CD4-positive, alpha-beta T cell treated with Interleukin-6 at 100 ng/mL for 8 hours (primary cell): ENCODE measurements around the gene SBF1.
A peak's percentile ranks its signal among the peaks of the same experiment; 100 is the strongest.
"Not testable (repeated sequence)": the region's sequence is repeated elsewhere in the genome, so short reads cannot be mapped to it uniquely, and the experiment has no call there.

Source experiments
- DNase-seq: peaks from one replicate; pipeline ENCODE4 v3.0.0-alpha.2; 2020; ENCODE audit warnings: mixed read lengths, low spot score

The SBF1 gene

GRCh38 chr22:50474710-50475651 is at the start of gene SBF1:
TSS of gene SBF1 (minus strand) at chr22:50475035. CDS start at chr22:50474840, 195 bp downstream.
- DNase-seq: peak; percentile 87

DNA sequence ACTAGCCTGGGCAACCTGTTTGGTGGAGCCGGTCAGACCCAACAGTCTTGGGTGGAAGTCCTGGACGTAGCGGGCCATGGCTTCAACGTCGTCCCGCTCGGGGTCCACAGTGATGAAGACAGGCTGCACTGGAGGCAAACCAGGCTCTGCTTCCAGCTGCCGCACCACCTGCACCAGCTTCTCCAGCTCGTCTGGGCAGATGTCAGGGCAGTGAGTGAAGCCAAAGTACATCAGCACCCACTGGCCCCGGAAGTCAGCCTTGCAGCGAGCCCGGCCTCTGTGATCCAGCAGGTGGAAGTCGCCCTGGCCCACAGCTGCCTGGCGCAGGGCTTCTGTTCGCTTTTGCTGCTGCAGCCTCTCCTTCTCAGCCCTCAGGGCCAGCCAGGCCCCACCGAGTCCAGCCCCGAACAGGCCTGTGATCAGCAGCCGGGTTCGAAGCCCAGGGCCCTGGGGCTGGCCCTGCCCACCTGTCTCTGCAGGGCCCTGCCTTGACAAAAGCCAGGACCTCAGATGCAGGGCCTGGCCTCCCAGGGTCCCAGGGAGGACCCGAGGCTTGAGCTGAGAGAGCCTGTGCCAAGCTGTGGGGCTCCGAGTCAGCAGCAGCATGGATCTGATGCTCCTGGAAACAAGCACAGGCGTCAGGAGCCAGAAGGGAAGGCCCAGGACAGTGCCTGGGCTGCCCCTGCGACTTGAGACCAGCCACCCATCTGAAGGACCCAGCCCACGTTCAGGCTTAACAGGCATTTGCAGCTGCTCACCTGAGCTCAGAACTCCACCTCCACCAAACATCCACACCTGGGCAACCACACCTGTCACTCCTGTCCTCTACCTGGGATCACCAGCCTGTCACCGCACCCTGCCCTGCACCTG is 49.2 kb upstream of the SBF1 start:
- no peak for DNase-seq

GRCh38 chr22:50523458-50523805 is 48.6 kb upstream of the SBF1 start:
- DNase-seq: no peak

DNA sequence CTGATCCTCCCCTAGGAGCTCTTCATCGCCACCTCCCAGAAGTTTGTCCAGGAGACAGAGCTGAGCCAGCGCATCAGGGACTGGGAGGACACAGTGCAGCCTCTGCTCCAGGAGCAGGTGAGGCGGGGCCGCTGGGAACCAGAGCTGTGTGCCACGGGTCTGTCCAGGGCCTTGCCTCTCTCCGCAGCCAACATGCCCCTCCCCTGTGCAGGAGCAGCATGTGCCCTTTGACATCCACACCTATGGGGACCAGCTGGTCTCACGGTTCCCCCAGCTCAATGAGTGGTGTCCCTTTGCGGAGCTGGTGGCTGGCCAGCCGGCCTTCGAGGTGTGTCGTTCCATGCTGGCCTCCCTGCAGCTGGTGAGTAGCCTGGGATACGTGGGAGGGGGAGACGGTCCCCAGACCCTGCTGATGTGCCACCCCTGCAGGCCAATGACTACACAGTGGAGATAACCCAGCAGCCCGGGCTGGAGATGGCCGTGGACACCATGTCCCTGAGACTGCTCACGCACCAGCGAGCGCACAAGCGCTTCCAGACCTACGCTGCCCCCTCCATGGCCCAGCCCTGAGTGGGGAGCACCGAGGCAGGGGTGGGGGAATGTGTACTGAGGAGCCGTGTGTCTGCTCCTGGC is 48.1 kb upstream of the SBF1 start:
- DNase-seq: no peak

DNA sequence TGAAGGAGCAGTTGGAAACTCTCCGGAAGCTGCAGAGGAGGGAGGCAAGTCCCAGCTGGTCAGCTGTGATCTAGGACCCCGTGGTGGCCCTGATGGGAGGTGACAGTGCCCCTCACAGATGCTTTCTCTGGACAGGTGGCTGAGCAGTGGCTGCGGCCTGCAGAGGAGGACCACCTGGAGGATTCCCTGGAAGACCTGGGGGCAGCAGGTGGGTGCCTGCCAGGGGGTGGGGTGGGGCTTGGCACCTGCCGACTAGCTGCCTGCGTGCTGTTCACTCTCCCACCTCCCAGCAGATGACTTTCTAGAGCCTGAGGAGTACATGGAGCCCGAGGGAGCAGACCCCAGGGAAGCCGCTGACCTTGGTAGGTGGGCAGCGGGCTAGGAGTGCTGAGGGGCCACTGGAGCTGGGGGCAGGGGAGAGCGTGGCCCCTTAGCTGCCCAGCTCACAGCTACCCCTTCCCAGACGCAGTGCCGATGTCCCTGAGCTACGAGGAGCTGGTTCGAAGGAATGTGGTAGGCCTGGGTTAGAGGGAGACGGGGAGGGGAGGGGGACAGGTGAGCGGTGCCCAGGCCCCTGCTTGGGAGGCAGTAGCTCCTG is 47.5 kb upstream of the SBF1 start:
- no peak for DNase-seq

DNA sequence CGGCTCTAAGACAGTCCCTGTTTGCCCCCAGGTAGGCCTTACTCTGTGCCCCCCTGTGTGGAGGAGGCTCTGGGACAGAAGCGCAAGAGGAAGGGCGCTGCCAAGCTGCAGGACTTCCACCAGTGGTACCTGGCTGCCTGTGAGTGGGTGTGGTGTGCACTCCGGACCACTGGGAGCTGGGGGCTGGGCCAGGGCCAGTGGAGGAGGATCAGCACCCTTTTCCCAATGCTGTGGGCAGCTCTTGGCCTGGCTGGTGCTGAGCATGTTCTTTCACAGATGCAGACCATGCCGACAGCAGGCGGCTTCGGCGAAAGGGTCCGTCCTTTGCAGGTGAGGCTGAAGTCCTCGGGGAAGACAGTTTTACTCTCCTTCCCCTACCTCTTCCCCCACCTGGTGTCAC is 46.9 kb upstream of the SBF1 start:
- no peak for DNase-seq

DNA sequence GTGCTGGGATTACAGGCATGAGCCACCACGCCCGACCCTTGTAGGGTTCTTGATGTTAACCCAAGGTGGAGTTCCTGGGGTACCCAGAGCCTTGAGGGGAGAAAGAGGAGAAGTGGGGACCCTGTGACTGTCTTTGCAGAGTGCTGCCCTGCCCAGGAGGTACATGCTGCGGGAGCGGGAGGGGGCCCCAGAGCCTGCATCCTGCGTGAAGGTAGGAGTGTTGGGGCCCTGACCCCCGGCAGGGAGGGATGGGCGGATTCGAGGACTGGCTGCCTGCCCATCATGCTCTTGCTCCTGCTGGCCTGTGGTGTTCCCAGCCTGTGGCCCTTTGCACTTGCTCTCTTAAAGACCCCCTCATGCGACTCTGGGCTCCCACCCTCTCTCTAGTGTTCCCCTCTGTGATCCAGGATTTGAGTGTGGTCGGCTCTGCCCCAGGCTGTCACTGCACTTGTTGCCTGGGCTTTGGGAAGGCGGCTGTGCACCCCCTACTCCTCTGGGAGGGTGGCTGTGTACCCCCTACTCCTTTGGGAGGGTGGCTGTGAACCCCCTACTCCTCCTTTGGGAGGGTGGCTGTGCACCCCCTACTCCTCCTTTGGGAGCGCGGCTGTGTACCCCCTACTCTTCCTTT is 46.1 kb upstream of the SBF1 start:
- DNase-seq: no peak

DNA sequence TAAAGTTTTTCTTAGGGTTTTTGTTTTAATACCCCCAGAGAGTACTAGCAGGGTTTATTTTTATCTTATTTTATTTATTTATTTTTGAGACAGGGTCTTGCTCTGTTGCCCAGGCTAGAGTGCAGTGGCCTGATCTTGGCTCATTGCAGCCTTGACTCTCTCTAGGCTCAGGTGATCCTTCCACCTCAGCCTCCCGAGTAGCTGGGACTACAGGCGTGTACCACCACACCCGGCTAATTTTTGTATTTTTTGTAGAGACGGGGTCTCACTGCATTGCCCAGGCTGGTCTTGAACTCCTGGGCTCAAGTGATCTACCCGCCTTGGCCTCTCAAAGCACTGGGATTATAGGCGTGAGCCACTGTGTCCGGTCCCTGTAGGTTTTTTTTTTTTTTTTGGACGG is 45.3 kb upstream of the SBF1 start:
- not testable (repeated sequence) for DNase-seq

DNA sequence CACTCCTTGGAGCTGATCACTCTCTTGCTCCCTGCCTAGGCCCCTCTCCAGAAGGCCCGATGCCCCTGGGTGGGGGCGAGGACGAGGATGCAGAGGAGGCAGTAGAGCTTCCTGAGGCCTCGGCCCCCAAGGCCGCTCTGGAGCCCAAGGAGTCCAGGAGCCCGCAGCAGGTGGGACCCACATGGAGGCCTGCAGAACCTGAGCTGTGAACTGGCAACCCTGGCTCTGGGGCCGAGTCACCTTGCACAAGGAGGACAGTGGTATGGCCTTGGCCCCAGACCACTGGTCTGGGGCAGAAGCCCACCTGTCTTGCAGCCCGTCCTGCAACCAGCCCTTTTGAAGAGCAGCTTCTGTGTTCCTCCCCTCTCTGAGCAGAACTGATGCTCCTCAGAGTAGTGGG is 44.3 kb upstream of the SBF1 start:
- DNase-seq: no peak

DNA sequence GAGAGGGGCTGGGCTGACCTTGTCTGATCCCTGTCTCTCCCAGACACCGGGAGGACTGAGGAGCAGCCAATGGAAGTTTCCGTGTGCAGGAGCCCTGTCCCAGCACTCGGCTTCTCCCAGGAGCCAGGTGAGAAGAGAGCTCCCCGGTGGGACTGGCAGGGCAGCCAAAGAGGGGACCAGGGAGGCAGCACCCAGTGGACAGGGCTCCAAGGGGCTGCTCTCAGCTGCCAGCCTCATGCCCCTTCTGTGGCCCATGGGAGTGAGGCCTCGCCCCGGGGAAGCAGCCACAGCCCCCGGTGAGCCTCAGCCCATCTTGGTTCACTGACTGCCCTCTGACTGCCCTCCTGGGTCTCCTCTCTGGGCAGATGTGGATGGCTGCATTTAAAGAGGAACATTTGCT is 43.8 kb upstream of the SBF1 start:
- DNase-seq: no peak

DNA sequence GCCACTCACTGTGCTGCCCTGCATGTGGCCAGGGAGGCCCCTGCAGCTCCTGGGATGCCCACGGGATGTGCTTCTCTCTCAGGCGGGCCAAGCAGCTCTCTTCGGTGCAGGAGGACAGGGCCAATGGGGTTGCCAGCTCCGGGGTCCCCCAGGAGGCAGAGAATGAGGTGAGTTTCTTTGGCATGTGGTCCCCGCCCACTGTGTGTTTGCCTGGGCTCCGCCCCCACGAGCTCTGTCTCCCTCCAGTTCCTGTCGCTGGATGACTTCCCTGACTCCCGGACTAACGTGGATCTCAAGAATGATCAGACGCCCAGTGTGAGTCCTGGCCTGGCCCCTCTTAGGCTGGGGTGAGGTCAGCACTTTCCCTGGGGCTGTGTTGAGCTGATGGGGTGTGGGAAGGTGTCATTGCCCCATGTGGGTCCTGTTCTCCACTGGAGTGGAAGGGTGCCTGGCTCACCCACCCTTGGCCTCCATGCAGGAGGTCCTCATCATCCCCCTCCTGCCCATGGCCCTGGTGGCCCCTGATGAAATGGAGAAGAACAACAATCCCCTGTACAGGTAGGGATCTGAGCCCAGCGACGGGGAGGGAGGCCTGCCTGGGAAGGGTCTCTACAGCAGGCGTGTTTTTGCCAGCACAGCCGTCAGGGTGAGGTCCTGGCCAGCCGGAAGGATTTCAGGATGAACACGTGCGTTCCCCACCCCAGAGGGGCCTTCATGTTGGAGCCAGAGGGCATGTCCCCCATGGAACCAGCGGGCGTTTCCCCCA is 42.8 kb upstream of the SBF1 start:
- DNase-seq: no peak

DNA sequence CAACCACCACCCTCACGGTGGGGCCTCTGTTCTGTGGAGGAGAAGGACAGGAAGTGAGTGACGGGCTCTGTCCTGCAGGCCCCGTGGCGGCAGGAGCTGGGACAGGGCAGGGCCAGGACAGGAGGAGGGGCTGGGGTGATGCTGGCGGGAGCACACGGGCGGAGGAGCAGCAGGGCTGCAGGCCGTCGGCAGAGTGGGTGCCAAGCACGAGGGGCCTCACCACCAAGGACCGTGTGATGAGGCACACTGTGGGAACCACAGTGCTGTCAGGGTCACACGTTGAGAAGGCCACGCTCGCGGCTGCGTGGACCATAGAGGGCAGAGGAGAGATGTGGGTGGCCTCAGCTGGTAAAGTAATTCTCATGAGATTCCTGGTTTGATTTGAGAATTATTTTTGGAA is 42.1 kb upstream of the SBF1 start:
- no peak for DNase-seq

DNA sequence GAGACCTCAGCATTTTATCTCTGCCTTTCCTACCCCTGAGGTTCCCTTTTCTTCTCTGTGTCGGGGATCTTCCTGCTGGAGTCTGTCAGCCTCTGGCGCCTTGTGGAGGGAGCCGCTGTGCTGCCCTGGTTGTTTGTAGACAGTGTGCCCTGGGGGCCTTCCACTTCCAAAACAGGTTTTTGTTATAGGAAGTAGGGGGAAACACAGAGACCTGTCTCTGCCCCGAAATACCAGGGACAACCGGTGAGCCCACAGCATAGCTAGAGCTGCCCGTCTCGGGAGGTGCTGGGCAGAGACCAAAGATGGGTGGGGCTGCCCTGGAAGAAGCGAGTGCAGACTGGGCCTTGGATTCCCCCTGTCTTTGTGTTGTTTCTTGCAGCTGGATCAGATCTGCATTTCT is 41.2 kb upstream of the SBF1 start:
- DNase-seq: no peak

- DNase-seq: no peak
Measured at GRCh38 chr22:50513175-50513574, 38.3 kb upstream of the SBF1 start.

GRCh38 chr22:50508897-50509296 is 34.1 kb upstream of the SBF1 start:
- DNase-seq: no peak

- peak; percentile 98 for DNase-seq
Measured at GRCh38 chr22:50507991-50508884, 33.4 kb upstream of the SBF1 start, which contains the start of gene NCAPH2. TSS of gene NCAPH2 (plus strand) at chr22:50508224. CDS start at chr22:50508338, 114 bp downstream.

DNA sequence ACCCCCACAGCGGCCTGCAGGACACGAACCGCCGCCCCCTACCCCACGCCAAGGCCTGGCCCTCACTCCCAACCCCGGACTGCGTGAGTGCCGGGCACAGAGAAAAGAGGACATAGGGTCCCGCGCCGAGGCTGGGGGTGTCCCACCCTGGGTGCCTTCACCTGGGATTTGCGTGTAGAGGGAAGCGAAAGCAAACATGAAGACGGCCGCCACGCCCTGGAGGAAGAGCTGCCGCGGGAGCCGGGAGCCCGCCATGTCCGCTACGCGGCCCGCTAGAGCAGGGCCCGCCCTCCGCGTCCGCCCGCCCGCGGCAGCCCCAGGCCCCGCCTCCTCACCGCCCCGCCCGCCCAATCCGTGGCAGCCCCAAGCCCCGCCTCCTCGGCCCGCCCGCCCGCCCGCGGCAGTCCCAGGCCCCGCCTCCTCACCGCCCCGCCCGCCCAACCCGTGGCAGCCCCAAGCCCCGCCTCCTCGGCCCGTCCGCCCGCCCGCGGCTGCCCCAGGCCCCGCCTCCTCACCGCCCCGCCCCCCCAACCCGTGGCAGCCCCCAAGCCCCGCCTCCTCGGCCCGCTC is 32.7 kb upstream of the SBF1 start, which contains the start of gene LMF2:
TSS of gene LMF2 (minus strand) at position 282 of the 570 bp plus-strand sequence. CDS start at position 255, 27 bp downstream.
- no peak for DNase-seq

- no peak for DNase-seq
Measured at GRCh38 chr22:50506611-50507420, 32.0 kb upstream of the SBF1 start.
